Prostate gland (tissue), 2 donors: ENCODE measurements around the gene FHL2.

Experiments used
- CTCF ChIP-seq, 4 experiments: fragments of 200-600 bp in 2 of 4; fragments of 450-650 bp in 2 of 4; sonication (generic) in 2 of 4; IDR thresholded peaks; 1 replicate in 3 of 4; 2 replicates in 1 of 4; pipeline ENCODE4 v1.5.1; 2016 to 2019; ENCODE audit warnings: antibody characterized with exemption in 4 of 4, mild to moderate bottlenecking in 2 of 4, moderate library complexity in 2 of 4
- POLR2A ChIP-seq: fragments of 450-650 bp; IDR thresholded peaks from one replicate; pipeline ENCODE4 v1.6.1; 2016; ENCODE audit warnings: antibody characterized with exemption, mild to moderate bottlenecking
- POLR2AphosphoS5 ChIP-seq: sonication (generic); formaldehyde crosslinking; IDR thresholded peaks from one replicate; pipeline ENCODE4 v1.6.1; 2017; ENCODE audit warnings: antibody characterized with exemption

GRCh38 chr2:105377871-105378270, 21.0 kb downstream of the FHL2 start:
- TF ChIP-seq CTCF (IDR thresholded peaks at IDR 0.05) (no peak), POLR2AphosphoS5 (no peak), POLR2A (no peak)
